Activated CD4-positive, CD25-positive, alpha-beta regulatory T cell treated with anti-CD3 and anti-CD28 coated beads, Interleukin-2, amount 50 U/mL, for 24 hours (primary cell): Measurements from ENCODE around the gene SLU7.
A peak's percentile ranks its signal among the peaks of the same experiment; 100 is the strongest.

Experiments
- ATAC-seq, 2 donors: fragments of 150-1000 bp; cut with Tn5 transposase; one replicate each; pipeline ENCODE4 v1.10.0; 2021; ENCODE audit warnings: mild to moderate bottlenecking in 1 of 2, moderate library complexity in 1 of 2

The SLU7 gene

DNA sequence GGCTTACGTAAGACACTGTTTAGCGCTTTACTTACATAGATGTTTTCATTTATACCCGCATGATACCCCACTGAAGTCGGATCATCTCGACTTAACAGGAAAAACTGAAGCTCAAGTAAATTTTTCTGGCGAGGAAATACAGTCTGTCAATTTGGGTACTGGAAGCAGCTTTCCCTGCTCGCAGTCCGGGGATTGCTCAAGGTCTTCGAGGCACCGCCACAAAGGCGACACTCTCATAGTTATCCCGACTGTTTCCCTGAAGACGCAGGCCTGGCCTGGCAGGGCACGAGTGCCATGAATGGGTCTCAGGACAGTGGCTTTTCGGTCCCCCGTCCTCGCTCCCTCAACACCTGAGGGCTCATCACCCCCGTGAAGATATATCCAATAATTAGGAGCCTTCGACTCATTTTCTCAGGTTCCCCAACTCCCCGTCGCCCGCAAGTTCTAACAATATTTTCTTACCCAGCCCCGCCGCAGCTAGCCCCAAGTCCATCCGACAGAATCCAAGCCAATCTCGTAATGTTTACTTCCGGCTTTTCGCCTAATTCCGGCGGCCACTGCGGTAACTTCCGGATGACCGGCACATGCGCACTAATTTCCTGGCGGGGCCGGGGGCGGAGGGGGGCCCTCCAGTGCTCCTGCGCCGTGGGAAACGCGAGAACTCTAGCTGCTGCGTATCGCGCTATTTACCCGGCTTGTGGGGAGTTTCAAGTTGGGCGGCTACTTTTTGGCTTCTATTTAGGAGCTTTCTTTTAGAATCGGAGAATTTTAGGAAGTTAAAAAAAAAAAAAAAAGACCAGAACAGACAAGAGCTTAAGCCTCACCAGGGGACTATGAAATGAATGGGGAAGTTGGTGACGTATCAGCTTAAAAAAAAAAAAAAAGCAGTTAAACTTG is at the start of gene SLU7:
Gene SLU7, minus strand, starts transcription at position 521 of the 897 bp plus-strand sequence. CDS start 3,787 bp downstream, outside the sequence.
- peak; percentile 73 to 74 for ATAC-seq

DNA sequence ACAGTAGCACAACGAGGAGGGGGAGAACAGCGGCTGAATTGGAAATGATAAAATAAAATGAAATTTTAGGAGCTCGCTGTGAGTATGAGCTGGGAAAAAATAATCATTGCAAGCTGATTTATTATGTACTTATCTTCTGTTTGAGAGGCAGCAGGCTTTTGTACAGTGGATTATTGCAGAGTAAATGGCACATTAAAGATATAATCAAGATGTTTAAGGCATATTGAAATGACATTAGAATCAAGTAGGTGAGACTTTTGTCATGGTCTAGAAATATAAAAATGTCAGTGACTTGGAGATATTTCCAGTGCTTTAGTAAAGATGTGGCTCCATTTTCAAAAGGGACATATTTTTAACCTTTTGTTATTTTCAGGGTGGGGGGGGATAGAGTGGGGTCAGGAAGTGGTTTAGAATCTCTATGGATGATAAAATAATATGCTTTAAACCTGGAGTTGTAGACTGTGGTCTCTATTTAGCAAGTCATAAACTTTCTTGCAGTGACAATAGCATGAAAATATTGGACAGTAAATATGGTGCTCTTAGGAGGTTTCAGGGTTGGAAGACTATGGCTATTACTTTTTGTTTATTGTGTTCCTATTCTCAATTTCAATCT is 49.6 kb upstream of the SLU7 start:
- no peak for ATAC-seq

DNA sequence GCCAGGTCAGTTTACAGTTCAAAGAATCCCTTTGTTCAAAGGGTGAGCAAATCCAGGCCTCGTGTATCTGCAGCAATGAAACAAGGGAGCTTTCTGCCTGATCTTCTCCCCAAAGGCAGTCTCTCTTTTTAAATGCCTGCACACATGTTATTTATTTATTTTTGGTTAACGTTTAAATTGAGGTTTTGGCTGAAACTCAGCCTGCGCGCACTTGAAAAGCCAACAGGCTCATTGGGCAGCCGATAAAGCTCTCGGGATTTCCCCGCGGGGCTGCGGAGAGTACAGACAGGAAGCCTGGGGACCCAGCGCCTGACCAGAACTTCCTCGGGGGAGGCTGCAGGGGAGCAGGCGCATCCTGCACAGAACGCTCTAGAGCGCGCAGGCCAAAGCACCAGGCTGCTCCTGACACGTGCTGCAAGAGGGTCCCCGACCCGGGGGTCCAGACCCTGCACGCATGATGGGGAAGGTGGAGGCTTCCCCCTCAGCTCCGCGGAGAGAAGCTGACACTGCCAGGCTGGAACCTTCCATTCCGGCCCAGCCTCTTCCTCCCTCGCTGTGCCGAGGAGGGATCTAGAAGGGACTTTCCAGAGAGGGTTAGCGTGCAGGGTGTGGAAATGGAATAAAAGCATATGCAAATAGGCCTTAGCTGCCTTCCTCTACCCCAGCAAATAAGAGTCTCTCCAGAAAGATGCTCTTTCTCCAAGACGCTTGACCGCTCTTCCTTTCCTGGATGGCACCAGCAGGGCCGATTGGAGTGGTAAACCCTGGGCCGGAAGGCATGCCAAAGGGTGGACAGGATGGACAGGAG is 48.9 kb upstream of the SLU7 start:
- peak; percentile 80 to 81 for ATAC-seq

DNA sequence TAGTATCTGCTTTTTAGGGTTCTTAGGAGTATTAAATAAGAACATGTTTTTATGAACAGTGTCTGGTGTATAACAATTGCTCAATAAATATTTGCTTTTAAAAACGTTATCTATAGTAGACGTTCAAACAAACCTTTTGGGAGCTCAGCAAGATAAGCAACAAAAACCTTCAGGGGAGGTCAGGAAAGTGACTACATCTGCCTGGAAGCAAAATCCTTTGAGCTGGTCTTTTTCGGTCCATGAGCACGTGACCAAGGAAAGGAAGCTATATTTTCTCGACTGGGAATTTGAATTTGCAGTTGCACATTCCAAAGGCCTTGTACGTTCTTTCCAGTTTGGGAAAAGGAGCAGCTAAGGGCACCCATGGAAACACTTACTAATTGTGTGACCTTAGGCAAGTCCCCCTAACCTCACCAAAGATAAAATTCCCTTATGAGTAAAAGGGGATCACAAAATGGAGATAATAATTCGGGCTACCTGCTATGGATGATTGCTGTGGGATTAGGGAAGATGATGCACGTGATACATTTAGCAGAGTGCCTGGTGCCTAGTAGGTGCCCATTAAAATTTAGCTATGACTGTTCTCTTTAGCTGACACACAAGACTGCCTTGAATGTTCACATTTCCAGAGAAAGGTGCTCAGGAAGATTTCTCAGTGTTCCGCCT is 48.1 kb upstream of the SLU7 start:
- peak; percentile 2 to 11 for ATAC-seq

DNA sequence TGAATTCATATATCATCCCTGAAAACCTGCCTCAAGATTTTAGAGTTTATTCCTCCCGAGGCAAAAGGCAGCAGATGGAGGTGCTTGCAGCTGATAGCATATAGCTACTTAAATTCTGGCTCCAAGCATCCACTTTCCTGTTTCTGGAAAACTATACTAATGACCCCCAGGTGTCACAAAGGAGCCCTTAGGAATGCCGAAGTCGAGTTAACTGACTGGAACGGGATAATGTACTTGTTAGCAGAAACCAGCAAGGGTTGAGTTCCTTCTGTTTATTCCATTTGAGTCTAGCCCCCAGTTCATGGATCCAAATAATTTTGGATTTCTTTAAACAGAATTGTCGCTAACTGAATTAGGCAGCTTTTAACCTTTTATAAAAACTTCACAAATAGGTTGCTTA is 47.2 kb upstream of the SLU7 start:
- no peak for ATAC-seq

DNA sequence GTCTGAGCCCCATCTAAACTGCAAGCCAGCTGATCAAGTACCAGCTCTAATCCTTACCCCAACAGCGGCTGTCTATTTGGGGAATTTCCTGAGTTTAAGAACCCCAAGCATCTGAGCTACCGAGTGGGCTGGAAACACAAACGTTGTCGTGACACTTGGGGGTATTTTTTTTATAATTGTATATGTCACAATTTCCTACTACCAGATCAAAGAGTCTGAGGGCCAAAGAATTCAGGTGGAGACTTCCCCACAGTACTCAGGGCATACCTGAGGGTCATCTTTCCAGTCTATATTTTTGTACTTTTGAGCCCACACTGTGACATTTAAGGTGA is 45.6 kb upstream of the SLU7 start:
- peak in 1 of 2 donors; percentile 6 for ATAC-seq

DNA sequence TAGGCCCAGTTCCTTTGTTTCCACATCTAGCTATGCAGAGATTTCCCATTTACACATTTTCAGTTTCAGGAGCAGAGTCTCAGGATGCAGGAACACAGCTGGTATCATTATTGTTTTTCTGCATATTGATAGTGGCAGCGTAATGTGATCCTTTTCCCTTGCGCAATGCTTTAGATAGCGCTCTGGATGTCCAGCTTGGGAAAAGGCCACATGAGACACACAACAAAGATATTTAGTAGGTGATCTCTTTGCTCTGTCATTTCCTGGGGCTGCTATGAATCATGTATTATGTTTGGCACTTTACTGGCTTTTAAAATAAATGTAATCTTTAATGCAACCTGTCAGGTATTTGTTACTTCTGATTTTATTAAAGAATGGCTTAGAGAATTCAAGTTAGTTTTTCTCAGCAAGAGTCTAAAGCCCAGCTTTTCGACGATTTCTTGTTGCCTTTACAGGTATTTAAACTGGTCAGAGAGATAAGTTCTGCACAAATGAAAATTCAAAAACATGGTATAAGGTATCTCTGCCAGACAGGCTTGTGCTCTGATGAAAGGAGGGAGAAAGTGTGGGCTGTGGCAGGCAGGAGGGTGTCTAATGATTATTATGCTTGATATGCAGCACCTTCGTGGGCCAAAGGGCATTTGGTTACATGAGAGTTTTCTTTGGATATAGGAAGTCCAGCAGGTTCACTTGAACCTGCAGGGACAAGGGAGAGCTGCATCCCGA is 45.0 kb upstream of the SLU7 start:
- ATAC-seq: no peak

DNA sequence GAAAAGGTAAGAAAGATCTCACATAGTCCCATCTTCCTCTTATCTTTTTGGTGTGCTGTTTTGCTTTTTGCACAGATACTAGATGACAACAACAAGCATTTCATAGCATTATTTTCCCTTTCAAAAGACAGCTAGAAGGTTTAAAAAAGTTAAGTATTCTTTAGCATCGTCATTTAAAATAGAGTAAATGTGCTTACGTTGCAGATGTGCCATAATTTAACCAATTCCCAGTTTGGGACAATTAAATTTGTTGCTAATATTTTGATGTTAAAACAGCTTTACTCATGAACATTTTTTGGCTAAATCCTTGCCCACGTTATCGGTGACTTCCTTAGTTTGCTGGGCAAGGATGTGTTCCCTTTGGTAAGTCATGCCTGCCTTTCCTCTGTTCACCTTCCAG is 44.3 kb upstream of the SLU7 start:
- no peak for ATAC-seq

DNA sequence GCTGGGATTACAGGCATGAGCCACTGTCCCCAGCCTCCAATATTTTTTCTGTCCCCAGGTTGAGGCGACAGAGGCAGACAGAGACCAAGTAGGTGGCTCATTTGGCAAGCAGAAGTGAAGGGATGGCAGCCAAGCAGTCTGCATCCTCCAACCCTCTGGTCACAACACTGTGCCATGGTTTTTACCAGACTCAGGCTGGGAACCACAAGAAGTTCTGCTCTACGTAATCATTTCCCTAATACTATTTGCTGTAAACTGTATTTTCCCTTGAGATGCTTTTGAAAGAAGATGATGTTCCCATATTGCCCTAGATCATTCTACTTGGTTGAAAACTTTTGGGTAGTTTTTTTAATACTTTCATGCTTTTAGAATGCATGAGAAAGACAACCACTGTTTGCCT is 43.3 kb upstream of the SLU7 start:
- ATAC-seq: no peak

DNA sequence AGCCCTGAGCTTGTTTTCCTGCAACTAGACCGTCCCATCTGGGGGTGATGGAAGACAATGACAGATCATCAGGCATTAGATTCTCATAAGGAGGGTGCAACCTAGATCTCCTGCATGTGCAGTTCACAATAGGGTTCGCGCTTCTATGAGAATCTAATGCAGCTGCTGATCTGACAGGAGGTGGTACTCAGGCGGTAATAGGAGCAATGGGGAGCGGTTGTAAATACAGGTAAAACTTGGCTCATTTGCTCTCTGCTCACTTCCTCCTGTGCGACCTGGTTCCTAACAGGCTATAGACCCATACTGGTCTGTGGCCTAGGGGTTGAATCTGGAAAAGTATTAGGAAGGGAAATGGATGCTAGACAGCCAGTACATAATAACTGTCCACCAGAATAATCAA is 42.5 kb upstream of the SLU7 start:
- no peak for ATAC-seq

DNA sequence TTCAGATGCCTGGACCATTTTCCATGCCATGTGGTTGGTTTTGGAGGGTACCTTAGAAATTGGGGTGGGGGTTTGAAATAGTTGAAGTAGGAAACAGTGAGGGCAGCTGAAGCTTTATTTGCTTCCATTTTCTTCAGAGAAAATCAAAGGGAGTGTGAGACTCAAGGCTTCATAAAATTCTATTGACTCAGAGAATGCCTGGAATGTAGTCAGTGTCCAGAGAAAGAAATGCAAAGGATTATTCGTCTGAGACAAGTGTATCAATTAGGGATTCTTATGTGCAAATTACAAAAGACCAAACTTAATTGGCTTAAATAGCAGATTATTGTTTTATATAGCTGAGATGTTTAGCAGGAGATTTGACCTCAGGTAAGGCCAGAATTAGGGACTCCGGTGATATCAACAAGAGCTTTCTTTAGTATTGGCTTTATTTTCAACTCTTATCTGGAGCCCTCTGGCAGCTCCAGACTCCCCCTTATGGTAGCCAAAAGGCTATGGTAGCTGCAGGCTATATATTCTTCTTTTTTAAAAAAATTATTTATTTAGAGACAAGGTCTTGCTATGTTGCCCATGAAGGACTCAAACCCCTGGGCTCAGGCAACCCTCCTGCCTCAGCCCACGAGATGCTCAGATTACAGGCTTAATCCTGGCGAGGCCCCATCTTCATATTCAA is 41.6 kb upstream of the SLU7 start:
- ATAC-seq: no peak

DNA sequence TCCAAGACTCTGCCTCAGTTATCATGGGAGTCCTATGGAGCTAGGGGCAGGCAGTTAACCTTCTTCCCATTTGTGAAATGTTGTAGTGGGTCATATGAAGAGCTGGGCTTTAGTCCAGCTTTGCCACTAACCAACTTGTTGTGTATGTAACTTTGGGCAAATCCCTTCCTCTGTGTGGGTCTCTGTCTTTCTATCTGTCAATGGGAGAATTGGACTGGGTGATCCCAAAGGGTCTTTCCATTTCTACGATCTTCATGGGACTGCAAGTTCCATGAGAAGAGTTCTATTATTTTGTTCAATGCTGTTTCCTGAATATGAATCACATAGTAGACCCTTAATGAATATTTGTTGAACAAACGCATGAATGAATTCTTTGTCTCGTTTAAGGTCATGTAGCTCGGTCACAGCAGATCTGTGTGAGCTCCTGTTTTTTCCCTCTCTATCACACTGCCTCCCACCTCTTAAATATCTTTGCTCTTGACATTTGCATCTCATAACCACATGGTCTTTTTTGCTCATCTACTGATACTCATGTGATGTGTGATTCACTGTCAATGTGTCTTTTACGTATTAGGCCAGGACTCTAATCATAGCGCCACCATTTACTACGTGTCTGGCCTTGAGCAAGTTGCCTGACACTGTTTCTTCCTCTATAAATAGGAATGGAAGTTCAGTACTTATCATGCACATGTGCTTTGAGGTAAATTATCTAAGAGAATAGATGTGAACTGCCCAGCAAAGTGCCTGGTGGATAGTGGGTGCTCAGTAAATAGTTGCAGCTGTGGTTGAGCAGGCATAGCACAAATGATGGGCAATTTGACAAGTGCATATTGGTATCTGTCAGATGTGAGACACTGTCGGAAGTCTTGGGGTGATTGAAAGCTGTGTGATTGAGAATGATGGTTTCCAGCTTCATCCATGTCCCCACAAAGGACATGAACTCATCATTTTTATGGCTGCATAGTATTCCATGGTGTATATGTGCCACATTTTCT is 40.2 kb upstream of the SLU7 start:
- ATAC-seq: peak; percentile 94 to 97

DNA sequence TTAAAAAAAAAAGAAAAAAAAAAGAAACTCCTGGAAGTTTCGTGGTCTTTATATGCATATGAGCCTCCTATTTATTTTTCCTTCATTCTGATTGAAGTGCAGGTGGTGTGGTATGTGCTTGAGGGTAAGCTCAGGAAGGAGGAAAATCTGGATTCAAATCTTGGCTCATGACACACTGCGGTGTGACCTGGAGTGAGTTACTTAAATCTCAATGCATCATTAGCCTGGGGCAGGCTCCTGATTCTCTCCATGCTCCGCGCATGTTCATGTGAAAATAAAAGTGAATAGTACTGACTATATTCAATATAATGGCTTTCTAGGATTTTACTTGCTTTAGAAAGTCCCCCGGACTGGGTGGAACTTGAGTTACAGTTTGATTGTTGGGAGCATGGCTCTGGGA is 38.4 kb upstream of the SLU7 start:
- no peak for ATAC-seq

DNA sequence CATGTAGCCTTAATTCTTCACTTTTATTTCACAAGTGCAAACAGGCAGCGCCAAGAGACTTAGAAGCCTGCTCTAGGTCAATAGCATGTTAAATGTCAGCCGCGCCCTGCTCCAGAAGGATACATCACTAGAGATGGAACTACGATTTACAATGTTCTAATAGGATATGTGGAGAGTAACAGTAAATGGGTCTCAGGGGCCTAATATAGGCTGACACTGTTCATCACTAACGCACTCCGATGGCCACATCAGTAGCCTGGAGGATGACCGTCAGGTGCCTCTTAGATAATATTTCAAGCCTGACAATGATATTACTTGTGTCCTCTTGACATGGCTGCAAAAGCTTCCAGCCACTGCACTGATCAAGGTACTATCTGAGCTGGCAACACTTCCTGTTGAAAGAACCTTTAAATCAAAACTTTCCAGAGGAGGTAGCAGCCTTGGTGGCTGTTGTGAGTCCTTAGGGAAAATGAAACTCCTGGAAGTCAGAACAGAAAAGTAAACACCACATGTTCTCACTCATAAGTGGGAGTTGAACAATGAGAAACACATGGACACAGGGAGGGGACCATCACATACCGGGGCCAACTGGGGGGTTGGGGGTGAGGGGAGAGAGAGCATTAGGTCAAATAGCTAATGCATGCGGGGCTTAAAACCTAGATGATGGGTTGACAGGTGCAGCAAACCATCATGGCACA is 37.7 kb upstream of the SLU7 start:
- no peak for ATAC-seq

DNA sequence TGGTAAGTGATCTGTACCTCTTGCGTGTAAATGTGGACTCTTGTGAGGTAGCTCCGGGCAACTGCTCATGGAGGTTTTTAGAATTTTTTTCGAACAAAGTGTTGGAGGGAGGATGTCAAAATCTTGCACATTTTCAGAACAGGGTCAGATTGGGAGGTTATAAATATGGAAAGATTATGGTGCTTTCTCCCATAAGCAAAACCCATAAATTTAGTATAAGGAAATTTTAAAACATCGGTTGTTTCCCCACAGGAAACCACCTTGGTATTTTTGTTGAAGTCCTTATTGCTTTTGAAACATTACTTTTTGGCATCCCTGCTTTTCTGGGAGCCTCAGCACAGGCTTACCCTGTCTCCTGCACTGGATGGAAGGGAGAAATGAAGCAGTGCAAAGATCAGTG is 36.7 kb upstream of the SLU7 start:
- no peak for ATAC-seq

DNA sequence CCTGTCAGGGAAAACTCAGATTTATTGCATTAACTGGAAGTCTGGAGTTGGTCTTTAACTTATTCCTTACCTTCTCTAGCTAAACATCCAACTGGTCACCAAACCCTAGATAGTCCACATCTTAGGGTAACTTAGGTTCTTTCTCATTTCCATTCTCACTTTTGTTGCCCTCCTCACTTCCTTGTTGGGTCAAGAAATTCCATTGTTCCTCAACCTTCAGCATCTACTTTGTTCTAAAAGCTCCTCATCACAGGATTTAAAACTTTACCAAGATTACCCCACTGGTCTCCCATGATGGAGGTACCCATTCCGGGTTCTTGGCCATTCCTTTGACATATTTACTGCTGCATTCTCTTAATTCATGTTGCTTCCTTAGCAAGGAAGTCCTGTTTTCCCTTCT is 34.9 kb upstream of the SLU7 start:
- ATAC-seq: no peak

DNA sequence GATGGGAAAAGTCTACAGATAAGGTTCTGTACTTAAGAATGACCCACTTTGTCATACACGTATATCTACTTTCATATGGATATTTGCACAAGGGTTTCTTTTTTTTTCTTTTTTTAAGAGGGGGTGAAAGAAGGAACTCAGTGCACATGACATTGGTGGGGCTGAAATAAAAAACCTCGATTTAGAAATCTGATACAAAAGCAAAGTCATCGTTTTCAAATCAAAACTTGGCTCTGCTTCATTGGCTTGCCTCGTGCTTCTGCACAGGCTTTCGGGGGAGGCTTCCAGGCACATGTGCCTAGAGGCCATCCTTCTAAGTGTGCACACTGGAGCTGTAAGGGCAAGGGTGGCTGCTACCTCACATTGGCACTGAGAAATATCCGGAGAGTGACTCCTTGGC is 33.9 kb upstream of the SLU7 start:
- no peak for ATAC-seq

DNA sequence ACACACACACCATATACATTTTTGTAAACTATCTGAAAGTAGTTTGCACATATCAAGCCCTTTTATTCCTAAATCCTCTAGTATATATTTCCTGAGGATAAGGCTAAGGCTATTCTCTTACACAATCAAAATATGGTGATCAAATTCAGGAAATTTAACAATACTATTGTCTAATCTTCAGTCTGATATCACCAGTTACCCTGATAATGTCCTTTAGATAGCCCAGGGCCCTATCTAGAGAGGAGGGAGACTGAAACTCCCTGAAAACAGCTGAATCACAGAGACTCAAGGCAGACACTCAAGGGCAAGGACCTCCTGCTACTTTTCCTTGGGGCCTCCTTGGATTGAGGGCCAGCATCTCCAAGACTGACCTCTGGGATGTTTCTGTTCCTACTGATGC is 33.2 kb upstream of the SLU7 start:
- no peak for ATAC-seq

DNA sequence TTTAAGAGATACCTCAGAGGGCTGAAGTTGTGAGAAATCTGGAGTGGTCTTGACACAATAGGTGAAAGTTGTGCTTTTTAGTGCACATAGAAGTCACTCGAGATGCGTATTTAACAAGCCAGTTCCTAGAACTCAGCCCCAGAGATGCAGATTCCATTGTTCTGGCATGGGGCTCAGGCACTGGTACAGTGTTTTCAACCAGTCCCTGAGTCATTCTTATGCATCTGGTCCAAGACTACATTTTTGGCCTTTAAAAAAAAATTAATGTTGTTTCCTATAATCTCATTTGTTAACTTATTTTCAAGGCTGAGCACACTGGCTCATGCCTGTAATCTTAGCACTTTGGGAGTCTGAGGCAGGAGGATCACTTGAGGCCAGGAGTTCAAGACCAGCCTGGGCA is 32.4 kb upstream of the SLU7 start:
- ATAC-seq: no peak
